Glomerular endothelial cell (primary cell): ENCODE data around the gene CHRM5. TPM values are rescaled to one million over a fixed set of nuclear protein-coding genes. Genes with fewer than 3 reads are reported as not detected.

Experiments used
- DNase-seq: peaks from one replicate; pipeline ENCODE4 v3.0.0-alpha.2; 2011; ENCODE audit warnings: low read depth, low spot score; ENCODE audit errors: extremely low read depth
- total RNA-seq: library from RNA; depleted of rRNA; stranded (reverse); fragments of >200 nt; gene quantifications from 2 replicates; pipeline ENCODE4 v1.2.3, GENCODE V29; 2015

CHRM5 gene
- total RNA-seq, 1 donor from 2014 or later, result not detected

DNA sequence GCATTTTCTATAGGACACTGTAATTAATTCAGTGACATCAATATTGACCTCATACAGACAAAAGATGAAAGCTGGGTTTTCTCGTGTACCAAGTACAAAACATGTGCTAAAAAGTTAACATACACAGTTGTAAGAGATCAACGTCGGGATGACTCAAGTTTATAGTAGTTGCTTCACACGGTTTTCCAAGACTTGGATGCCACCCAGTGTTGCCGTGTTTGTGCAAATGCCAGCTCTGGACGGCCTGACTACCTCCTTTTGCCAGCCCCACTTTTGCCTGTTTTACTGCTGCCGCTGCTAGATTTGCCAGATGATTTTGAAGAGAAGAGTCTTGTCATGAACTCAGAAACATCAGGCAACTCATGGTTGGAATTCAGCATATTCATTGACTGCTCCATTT lies 115.8 kb downstream of the CHRM5 start:
- DNase-seq, result no peak

DNA sequence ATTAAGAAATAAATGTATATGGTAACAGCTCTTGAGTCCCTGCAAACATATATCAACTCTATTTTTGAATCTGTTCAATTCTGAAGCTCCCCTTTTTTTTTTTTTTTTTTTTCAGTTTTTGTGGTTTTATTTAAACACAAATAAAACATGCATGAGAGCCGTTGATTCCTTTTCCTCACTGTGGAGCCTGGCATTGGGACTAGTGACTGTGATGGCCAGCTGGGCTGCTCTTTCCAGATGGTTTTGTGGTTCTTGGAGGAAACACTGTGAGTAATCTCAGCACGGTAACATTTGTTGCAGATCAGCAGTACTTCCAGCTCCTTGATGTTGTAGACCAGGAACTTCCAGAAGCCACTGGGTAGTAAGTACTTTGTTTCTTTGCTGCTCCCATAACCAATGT lies 117.4 kb downstream of the CHRM5 start:
- no peak for DNase-seq

DNA sequence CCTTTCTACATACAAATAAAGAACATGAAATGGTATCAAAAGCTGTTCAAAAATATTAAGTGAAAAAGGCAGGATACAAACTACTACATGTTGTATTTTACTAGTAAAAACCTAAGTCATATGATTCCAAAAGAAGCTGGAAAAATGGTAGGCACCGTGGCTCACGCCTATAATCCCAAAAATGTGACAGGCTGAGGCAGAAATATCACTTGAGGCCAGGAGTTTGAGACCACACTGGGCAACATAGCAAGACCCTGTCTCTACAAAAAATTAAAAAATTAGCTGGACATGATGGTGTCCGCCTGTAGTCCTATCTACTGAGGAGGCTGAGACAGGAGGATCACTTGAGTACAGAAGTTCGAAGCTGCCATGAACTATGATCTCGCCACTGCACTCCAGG lies 131.6 kb downstream of the CHRM5 start:
- no peak for DNase-seq

DNA sequence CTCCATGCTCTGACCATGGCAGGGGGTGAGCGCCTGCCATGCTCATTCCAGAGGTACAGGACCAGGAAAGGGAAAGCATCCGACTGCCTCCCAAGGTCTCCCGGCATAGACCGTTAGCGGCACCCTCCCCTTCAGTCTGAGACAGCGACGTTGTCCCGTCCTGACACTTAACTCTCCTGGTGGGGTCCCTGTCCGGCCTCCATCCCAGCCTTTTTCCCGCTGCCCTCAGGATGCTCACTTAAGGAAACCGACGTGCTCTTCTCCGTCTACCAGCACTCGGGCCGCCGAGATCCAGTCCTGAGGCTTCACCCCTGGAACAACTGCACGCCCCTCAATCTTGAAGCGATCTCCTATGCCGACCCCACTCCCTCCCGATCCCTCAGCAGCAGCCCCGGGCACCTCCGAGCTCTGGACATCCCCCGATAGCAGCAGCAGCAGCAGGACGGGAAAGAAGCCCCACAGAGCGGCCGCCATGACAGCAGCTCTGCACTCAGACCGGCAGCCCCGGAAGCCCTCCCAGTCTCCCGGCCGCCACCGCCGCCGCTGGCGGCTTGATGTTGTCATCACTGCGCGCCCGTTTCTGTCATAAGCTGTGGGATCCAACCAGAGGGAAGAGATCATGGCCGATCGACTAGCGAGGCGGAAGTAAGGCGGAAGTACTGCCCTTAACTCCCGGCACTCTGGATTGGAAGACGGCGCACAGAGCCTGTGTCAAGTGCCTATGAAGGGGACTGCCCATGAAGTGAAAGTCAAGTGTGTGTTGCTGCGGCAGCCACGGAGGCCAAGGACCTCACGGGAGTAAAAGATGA lies 133.3 kb downstream of the CHRM5 start, which contains the start of the genes EMC7 and PGBD4:
Gene EMC7 (minus strand): TSS at position 497 of the 809 bp plus-strand sequence. CDS start 23 bp downstream, at position 474.
Gene PGBD4 (plus strand): TSS at position 718 of the 809 bp plus-strand sequence. CDS start 449 bp downstream, outside the sequence.
- DNase-seq, result peak; percentile 99

DNA sequence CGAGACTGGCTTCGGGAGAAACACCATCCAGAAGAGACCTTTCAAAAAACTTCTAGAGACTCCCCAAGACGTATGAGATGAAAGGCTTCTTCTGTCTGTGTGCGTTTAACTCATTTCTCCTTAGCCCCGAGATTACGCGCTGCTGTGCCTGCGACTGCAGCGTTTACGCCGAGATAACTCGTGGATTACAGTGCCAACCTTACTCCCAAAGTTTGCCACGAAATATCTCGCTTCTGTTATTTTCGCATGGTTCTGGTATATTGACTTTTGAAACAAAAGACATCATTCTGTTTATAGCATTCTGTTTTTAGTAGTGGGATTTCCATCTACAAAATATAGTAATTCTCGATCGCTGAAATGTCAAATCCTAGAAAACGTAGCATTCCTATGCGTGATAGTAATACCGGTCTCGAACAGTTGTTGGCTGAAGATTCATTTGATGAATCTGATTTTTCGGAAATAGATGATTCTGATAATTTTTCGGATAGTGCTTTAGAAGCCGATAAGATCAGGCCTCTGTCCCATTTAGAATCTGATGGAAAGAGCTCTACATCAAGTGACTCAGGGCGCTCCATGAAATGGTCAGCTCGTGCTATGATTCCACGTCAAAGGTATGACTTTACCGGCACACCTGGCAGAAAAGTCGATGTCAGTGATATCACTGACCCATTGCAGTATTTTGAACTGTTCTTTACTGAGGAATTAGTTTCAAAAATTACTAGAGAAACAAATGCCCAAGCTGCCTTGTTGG lies 134.1 kb downstream of the CHRM5 start:
- DNase-seq, result no peak

DNA sequence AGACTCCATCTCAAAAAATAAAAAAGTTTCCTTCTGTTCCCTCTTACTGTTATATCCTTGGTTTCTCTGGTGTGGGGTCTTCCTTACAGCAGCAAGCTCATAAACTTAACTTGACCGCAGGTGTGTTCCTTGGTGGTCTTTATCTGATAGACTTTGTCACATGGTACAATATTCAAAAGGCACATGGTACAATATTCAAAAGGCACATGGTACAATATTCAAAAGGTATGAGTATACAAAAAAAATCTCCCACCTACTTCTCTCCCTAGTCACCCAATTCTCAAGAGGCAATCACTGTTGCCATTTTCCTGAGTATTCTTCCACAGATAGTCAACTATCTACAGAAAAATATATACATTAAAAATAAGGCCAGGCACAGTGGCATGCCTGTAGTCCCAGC lies 138.1 kb downstream of the CHRM5 start:
- DNase-seq, result no peak

DNA sequence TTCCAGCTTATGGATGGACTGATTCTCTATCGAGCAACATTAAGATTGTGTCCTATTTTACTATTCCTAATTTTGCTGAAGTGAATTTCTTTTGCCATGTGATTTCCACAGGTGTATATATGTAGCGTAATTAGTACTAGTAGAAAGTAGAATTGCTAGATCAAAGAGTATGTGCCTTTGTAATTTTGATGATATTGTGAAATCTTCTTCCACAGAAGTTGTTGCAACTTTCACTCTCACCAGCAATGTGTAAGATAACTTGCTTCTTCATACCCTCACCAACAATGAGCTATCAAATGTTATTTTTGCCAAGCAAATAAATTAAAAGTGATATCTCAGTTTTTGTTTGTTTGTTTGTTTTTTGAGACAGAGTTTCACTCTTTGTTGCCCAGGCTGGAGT lies 139.0 kb downstream of the CHRM5 start:
- no peak for DNase-seq

DNA sequence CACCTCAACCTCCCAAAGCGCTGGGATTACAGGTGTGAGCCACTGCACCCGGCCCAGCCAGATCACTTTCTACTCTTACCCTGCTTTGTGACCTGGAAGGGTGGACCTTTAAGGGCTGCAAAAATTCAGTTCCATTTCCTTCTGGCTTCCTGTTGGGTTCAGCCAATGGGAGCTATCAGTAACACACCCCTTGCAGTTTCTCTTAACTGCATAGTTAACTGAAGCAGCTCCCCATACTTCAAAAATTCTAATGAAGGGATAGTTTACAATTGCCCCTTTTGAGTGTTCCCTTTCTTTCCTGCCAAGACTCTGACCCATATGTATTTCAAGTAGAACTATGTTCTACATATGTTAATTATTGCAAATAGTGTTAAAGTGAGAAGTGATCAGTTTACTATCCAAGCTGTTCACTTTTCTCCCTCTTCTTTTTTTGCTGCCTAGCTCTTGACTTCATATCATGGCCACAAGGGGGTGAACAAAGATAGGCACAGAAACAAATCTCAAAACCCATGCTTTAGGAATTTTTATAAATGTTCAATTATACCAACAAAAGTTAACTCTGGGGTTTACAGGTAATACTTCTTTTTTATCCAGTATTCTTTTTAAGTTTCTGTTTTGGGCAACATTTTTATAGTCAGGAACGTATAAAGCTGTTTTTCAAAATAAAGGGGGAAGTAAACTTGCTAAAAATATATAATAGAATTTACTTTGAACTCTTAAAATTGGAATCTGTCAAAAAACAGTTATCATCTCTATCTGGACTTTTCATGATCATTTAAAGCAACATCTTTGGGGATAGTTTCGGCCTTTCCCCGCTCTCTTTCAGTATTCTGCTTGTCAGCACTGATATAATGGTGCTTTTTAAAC lies 141.7 kb downstream of the CHRM5 start:
- DNase-seq, result peak; percentile 18

DNA sequence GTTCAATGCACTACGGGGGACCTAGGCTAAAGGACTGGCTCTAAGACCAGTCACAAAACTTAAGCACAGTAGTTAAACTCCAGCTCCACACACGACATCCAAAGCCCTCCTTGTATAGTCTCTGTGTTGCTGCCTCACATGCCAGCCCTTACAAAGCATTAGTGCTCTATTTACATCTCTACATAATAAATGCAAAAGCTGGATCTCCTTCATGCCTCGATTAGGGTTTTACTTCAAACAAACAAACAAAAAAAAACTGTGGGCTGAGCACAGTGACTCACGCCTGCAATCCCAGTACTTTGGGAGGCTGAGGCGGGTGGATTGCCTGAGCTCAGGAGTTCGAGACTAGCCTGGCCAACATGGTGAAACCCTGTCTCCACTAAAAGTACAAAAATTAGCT lies 143.2 kb downstream of the CHRM5 start:
- DNase-seq, result no peak

DNA sequence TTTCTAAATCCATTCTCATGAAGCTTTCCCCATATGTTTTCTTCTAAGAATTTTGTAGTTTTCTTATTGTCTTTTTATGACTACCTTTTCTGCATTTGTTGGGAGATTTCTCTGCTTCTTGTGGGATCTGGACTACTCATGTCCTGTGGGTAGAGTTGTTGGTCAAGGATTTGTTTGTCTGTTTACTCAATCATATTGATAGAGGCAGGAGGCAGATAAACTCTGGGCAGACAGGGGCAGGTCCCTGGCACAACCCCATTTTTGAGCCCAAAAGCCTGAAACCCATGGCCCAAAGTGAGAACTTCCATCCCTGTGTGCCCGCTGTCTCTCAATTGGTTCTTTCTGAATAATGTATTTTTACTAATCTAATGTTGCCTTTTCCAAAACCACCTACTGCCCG lies 145.9 kb downstream of the CHRM5 start:
- DNase-seq, result no peak

DNA sequence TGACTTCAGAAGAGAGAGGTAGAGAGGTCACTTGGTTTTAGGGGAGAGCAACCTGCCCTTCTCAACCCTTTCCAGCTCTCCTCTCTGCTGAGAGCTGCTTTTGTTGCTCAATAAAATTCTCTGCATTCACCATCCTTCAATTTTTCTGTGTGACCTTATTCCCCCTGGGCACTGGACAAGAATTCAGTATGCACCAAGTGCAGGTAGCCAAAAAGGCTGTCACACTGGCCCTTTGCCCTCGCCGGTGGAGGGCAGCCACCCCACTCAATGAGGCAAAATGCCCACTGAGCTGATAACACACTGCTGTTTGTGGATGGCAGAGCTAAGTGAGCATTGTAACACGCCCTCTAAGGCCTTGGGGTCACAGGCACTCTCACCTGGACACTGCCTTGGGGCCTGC lies 146.4 kb downstream of the CHRM5 start:
- DNase-seq, result no peak

DNA sequence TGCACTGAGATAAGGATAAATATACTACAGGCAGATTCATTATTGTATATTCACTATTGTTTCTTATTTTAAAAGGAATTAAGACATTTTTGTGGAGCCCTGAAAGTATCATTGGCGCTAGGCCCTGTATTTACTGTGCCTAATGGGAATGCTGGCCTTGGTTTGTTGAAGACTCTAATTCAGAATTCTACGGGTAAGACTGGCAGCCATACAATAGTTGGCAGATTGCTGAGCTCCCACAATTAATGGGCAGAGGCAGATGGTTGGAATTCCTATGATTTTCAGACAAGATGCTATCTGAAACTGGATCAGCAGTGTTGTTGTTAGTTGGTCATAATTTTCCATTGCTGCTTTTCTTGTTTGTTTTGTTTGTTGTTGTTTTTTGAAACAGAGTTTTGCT lies 148.3 kb downstream of the CHRM5 start:
- DNase-seq, result no peak

Other genes starting within 250 kb of the CHRM5 start
- gene AVEN, start 70.7 kb downstream of the CHRM5 start, total RNA-seq, result 20.7 and 26.0 TPM in 2 replicates
- 37.1 and 58.6 TPM in 2 replicates for gene EMC7, start 133.4 kb downstream of the CHRM5 start, total RNA-seq
- 1.1 and 1.5 TPM in 2 replicates for gene PGBD4, start 133.6 kb downstream of the CHRM5 start, total RNA-seq
- 35.0 and 47.7 TPM in 2 replicates for gene KATNBL1, start 241.6 kb downstream of the CHRM5 start, total RNA-seq